Mesenchymal stem cell (in vitro differentiated cells and primary cell): ENCODE measurements around the gene PCLAF.
"Not testable (repeated sequence)": the region's sequence is repeated elsewhere in the genome, so short reads cannot be mapped to it uniquely, and the experiment has no call there.

Experiments used
- DNase-seq: peaks from one replicate; pipeline ENCODE4 v3.0.0-alpha.2; 2013
- H2AFZ ChIP-seq: one replicate; pipeline ENCODE4 v1.6.1; 2013; ENCODE audit warnings: low read depth, mild to moderate bottlenecking, control low read depth, inconsistent platforms, low read length, moderate library complexity
- H2AK5ac ChIP-seq: 2 replicates; pipeline ENCODE4 v1.6.1; 2013; ENCODE audit warnings: low read length, moderate library complexity, mild to moderate bottlenecking, inconsistent platforms; ENCODE audit not compliant: severe bottlenecking
- H2BK120ac ChIP-seq: one replicate; pipeline ENCODE4 v1.6.1; 2013; ENCODE audit warnings: low read depth, mild to moderate bottlenecking, inconsistent platforms, low read length, moderate library complexity
- H2BK12ac ChIP-seq, 2 experiments: one replicate each; pipeline ENCODE4 v1.6.1; 2013; ENCODE audit warnings: inconsistent platforms in 2 of 2, low read length in 2 of 2, mild to moderate bottlenecking in 2 of 2, moderate library complexity in 2 of 2, control low read depth in 1 of 2
- H2BK15ac ChIP-seq: one replicate; pipeline ENCODE4 v1.6.1; 2013; ENCODE audit warnings: mild to moderate bottlenecking, low read depth, inconsistent platforms; ENCODE audit not compliant: poor library complexity, severe bottlenecking
- H2BK5ac ChIP-seq: 2 replicates; pipeline ENCODE4 v1.6.1; 2013; ENCODE audit warnings: low read depth, mild to moderate bottlenecking, low read length, control low read depth, inconsistent platforms; ENCODE audit not compliant: poor library complexity, severe bottlenecking
- H3K14ac ChIP-seq, 2 experiments: one replicate each; pipeline ENCODE4 v1.6.1; 2013; ENCODE audit warnings: inconsistent platforms in 2 of 2, low read length in 2 of 2, control low read depth in 1 of 2, mild to moderate bottlenecking in 1 of 2, moderate library complexity in 1 of 2
- H3K18ac ChIP-seq, 2 experiments: one replicate each; pipeline ENCODE4 v1.6.1; 2013; ENCODE audit warnings: inconsistent platforms in 2 of 2, low read length in 2 of 2, control low read depth in 1 of 2, low read depth in 1 of 2, mild to moderate bottlenecking in 1 of 2
- H3K23ac ChIP-seq, 2 experiments: one replicate each; pipeline ENCODE4 v1.6.1; 2013; ENCODE audit warnings: inconsistent platforms in 2 of 2, low read length in 2 of 2, mild to moderate bottlenecking in 2 of 2, moderate library complexity in 2 of 2, control low read depth in 1 of 2
- H3K27ac ChIP-seq: 2 replicates; pipeline ENCODE4 v1.5.1; 2013; ENCODE audit warnings: mild to moderate bottlenecking, moderate library complexity, low read length, control low read depth, inconsistent platforms; ENCODE audit not compliant: poor library complexity, severe bottlenecking
- H3K27me3 ChIP-seq, 2 experiments: 2 replicates each; pipeline versions ENCODE4 v1.6.1 to v1.7.0; 2013; ENCODE audit warnings: low read length in 2 of 2, mild to moderate bottlenecking in 2 of 2, moderate library complexity in 2 of 2, control low read depth in 1 of 2, inconsistent platforms in 1 of 2; ENCODE audit not compliant: control insufficient read depth in 1 of 2, insufficient read depth in 1 of 2
- H3K36me3 ChIP-seq, 2 experiments: 2 replicates each; pipeline versions ENCODE4 v1.6.1 to v1.7.0; 2013; ENCODE audit warnings: low read length in 2 of 2, control low read depth in 1 of 2, inconsistent platforms in 1 of 2, low read depth in 1 of 2, mild to moderate bottlenecking in 1 of 2; ENCODE audit not compliant: insufficient read depth in 2 of 2, control insufficient read depth in 1 of 2
- H3K4ac ChIP-seq, 2 experiments: one replicate each; pipeline ENCODE4 v1.6.1; 2013; ENCODE audit warnings: inconsistent platforms in 2 of 2, low read length in 2 of 2, mild to moderate bottlenecking in 2 of 2, moderate library complexity in 2 of 2, control low read depth in 1 of 2, low read depth in 1 of 2
- H3K4me1 ChIP-seq: 2 replicates; pipeline ENCODE4 v1.6.1; 2013; ENCODE audit warnings: low read depth, low read length, control low read depth; ENCODE audit not compliant: control insufficient read depth, insufficient read depth
- H3K4me2 ChIP-seq: 2 replicates; pipeline ENCODE4 v1.6.1; 2013; ENCODE audit warnings: low read length, mild to moderate bottlenecking, inconsistent platforms; ENCODE audit not compliant: poor library complexity, severe bottlenecking
- H3K4me3 ChIP-seq, 2 experiments: 2 replicates each; pipeline versions ENCODE4 v1.5.1 to v1.7.0; 2013; ENCODE audit warnings: low read length in 2 of 2, mild to moderate bottlenecking in 2 of 2, control low read depth in 1 of 2, low read depth in 1 of 2; ENCODE audit not compliant: insufficient read depth in 1 of 2
- H3K79me1 ChIP-seq: replicated peaks from 2 replicates; pipeline ENCODE4 v1.6.1; 2013; ENCODE audit warnings: mild to moderate bottlenecking, control low read depth, low read length, inconsistent platforms; ENCODE audit not compliant: poor library complexity, severe bottlenecking
- H3K9ac ChIP-seq: 2 replicates; pipeline ENCODE4 v1.7.0; 2013; ENCODE audit warnings: mild to moderate bottlenecking, low read length, moderate library complexity
- H3K9me3 ChIP-seq: 2 replicates; pipeline ENCODE4 v1.7.0; 2013; ENCODE audit warnings: mild to moderate bottlenecking, low read length; ENCODE audit not compliant: control insufficient read depth
- H4K8ac ChIP-seq: one replicate; pipeline ENCODE4 v1.6.1; 2013; ENCODE audit warnings: inconsistent platforms, mild to moderate bottlenecking, low read length, moderate library complexity
- H4K91ac ChIP-seq: one replicate; pipeline ENCODE4 v1.6.1; 2013; ENCODE audit warnings: mild to moderate bottlenecking, low read length, inconsistent platforms
- WGBS: methylation state at CpG from one replicate; pipeline ENCODE4 v1.1.7; 2013; ENCODE audit warnings: mixed read lengths; 5-methylcytosine and 5-hydroxymethylcytosine counted together

PCLAF gene

DNA sequence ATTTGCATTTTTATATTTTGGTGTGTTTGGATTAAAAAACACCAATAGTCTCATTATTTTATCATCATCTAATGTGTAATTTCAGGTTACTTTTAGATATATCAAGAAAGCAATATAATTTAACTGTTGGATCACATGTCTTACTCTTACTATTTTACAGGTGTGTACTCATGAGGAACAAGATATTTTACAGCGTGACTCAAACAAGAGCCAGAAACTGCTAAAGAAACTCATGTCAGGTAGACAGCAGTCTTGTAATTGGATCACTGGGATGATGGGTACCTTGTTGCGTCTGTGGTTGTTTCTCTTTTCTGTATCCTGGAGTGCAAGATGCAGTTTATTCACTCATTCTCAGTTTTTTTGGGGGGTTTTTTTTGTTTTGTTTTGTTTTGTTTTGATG lies 19.3 kb upstream of the PCLAF start:
- Histone ChIP-seq H3K27me3 (no peaks in the 10 kb centered on the region), H3K4me2 (no peak overlapping the region), H3K4me1 (no peaks in the 10 kb centered on the region), H2AK5ac (no peak overlapping the region), H3K4ac (no peak overlapping the region), H2BK12ac (no peak overlapping the region), H3K27ac (no peak overlapping the region), H3K79me1 (peaks cover 8% of the 10 kb centered on the region), H4K91ac (no peak overlapping the region), H2BK15ac (no peak overlapping the region), H3K9me3 (no peaks in the 10 kb centered on the region), H3K4me3 (no peak overlapping the region), H2AFZ (no peak overlapping the region), H3K23ac (no peak overlapping the region), H2BK120ac (no peak overlapping the region), H4K8ac (no peak overlapping the region), H3K36me3 (peaks cover 47 to 78% of the 10 kb centered on the region in 2 experiments), H2BK5ac (no peak overlapping the region), H3K14ac (no peak overlapping the region), H3K9ac (no peak overlapping the region), H3K18ac (no peak overlapping the region)
- DNase-seq = no peak
- WGBS = 97% methylated on average over 2 of the region's 2 CpGs

DNA sequence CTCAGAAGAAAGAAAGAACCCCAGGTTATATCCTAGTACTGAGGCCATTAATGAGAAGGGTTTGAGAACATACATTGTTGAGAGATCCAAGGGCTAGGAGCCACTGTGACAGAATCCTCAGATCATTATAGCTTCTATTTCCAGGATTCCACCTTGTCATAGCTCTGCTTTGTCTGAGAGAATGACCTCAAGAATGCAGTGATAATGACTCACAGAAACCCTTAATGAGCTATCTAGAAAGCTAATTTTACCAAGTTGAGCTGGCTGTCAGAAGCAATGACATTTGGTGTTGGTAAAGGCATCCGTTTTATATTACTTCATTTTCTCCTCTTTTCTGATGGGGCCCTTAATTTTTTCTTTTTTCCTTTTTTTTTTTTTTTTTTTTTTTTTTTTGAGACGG lies 17.3 kb upstream of the PCLAF start:
- Histone ChIP-seq H3K4me2 (no peak overlapping the region), H3K9ac (no peak overlapping the region), H4K8ac (no peak overlapping the region), H3K4me3 (no peak overlapping the region), H3K79me1 (peaks cover 10% of the 10 kb centered on the region), H3K36me3 (peaks cover 50 to 84% of the 10 kb centered on the region in 2 experiments), H3K4ac (no peak overlapping the region), H3K27me3 (no peaks in the 10 kb centered on the region), H2BK120ac (no peak overlapping the region), H3K4me1 (no peaks in the 10 kb centered on the region), H3K18ac (no peak overlapping the region), H2BK5ac (no peak overlapping the region), H3K23ac (no peak overlapping the region), H2AFZ (no peak overlapping the region), H4K91ac (no peak overlapping the region), H2BK12ac (no peak overlapping the region), H2AK5ac (no peak overlapping the region), H2BK15ac (no peak overlapping the region), H3K14ac (no peak overlapping the region), H3K27ac (no peak overlapping the region), H3K9me3 (no peaks in the 10 kb centered on the region)
- 100% methylated on average over 1 of the region's 2 CpGs for WGBS
- no peak for DNase-seq

DNA sequence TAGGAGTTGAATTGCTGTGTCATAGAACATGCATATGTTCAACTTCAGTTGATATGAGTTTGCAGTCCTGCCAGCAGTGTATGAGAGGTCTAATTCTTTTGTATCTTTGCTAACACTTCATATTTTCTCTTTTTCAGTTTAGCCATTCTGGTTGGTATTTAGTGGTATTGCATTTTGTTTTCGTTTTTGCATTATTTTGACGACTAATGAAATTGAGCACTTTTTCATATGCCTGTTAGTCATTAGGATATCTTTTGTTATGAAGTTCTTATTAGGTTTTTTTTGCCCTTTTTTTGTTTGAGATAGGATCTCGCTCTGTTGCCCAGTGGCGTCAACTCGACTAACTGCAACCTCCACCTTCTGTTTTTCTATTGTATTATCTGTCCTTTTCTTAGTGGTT lies 15.5 kb upstream of the PCLAF start:
- no peak overlapping the region for H3K23ac ChIP-seq
- no peak overlapping the region for H3K14ac ChIP-seq
- no peak overlapping the region for H3K4me2 ChIP-seq
- no peak overlapping the region for H2BK120ac ChIP-seq
- no peak overlapping the region for H2AFZ ChIP-seq
- no peak overlapping the region for H3K4ac ChIP-seq
- H3K18ac ChIP-seq = no peak overlapping the region
- no peak overlapping the region for H4K91ac ChIP-seq
- DNase-seq = no peak
- no peak overlapping the region for H2AK5ac ChIP-seq
- H2BK5ac ChIP-seq = no peak overlapping the region
- no peaks in the 10 kb centered on the region for H3K27me3 ChIP-seq
- H3K4me1 ChIP-seq = no peaks in the 10 kb centered on the region
- no peak overlapping the region for H2BK15ac ChIP-seq
- peaks cover 38 to 82% of the 10 kb centered on the region in 2 experiments for H3K36me3 ChIP-seq
- no peak overlapping the region for H4K8ac ChIP-seq
- H2BK12ac ChIP-seq = no peak overlapping the region
- H3K27ac ChIP-seq = no peak overlapping the region
- H3K9ac ChIP-seq = no peak overlapping the region
- H3K9me3 ChIP-seq = no peaks in the 10 kb centered on the region
- WGBS = 100% methylated on average over 2 of the region's 5 CpGs
- H3K4me3 ChIP-seq = no peak overlapping the region
- peaks cover 14% of the 10 kb centered on the region for H3K79me1 ChIP-seq

DNA sequence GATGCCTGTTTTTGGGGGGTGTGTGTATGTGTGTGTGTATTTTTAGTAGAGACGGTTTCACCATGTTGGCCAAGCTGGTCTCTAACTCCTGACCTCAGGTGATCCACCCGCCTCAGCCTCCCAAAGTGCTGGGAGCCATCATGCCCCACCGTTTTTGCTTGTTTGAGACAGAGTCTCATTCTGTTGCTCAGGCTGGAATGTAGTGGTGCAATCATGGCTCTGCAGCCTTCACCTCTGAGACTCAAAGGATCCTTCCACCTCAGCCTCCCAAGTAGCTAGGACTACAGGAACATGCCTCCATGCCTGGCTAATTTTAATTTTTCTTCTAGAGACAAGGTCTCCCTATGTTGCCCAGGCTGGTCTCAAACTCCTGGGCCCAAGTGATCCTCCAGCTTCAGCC lies 11.2 kb upstream of the PCLAF start:
- H2AK5ac ChIP-seq, H3K4me3 ChIP-seq, H2BK15ac ChIP-seq, H2AFZ ChIP-seq, H3K18ac ChIP-seq, H3K4me2 ChIP-seq, H3K4me1 ChIP-seq, H3K27ac ChIP-seq, H3K23ac ChIP-seq, H4K8ac ChIP-seq, H2BK120ac ChIP-seq, H3K4ac ChIP-seq, H3K27me3 ChIP-seq, H2BK5ac ChIP-seq, H2BK12ac ChIP-seq, H3K9me3 ChIP-seq, DNase-seq, H3K9ac ChIP-seq, H4K91ac ChIP-seq, H3K14ac ChIP-seq: not testable (repeated sequence)
- H3K79me1 ChIP-seq = peaks cover 13% of the 10 kb centered on the region
- WGBS = 94% methylated on average over 3 of the region's 3 CpGs
- peaks cover 13 to 42% of the 10 kb centered on the region in 2 experiments for H3K36me3 ChIP-seq
